Activated B cell treated with CpG ODN at 0.5 μM for 24 hours (primary cell): ENCODE results near the gene PAK1. TPM values are rescaled to one million over a fixed set of nuclear protein-coding genes. Genes with fewer than 3 reads are reported as not detected.
"Not testable (repeated sequence)": the region's sequence is repeated elsewhere in the genome, so short reads cannot be mapped to it uniquely, and the experiment has no call there.

ENCODE experiments used
- ATAC-seq: fragments of 200-7000 bp; cut with Tn5 transposase; one replicate; pipeline ENCODE4 v1.10.0; 2021; ENCODE audit warnings: low read depth, mild to moderate bottlenecking, moderate library complexity
- CTCF ChIA-PET: fragments of 350-600 bp; sonication (Branson Sonifier 250); formaldehyde crosslinking; loops from one replicate; lab custom pipeline; 2021; ENCODE audit warnings: antibody characterized with exemption; lab: Charles Lee
- POLR2A ChIA-PET: fragments of 350-600 bp; sonication (Branson Sonifier 250); formaldehyde crosslinking; loops from one replicate; lab custom pipeline; 2021; ENCODE audit warnings: antibody characterized with exemption; lab: Charles Lee
- DNase-seq: peaks from one replicate; pipeline ENCODE4 v3.0.0; 2022
- H3K27ac Mint-ChIP-seq: one replicate; pipeline ENCODE4 v1.8.0; 2020; ENCODE audit warnings: mixed read lengths
- H3K27me3 Mint-ChIP-seq: one replicate; pipeline ENCODE4 v1.8.0; 2021; ENCODE audit warnings: mixed read lengths
- H3K36me3 Mint-ChIP-seq: one replicate; pipeline ENCODE4 v1.8.0; 2021; ENCODE audit warnings: low read depth, mixed read lengths
- H3K4me1 Mint-ChIP-seq: one replicate; pipeline ENCODE4 v1.8.0; 2021; ENCODE audit warnings: mixed read lengths
- H3K4me3 Mint-ChIP-seq: one replicate; pipeline ENCODE4 v1.8.0; 2020; ENCODE audit warnings: mild to moderate bottlenecking, mixed read lengths
- H3K9me3 Mint-ChIP-seq: one replicate; pipeline ENCODE4 v1.8.0; 2020; ENCODE audit warnings: mixed read lengths
- CTCF ChIP-seq: fragments of 200-600 bp; IDR thresholded peaks from one replicate; pipeline ENCODE4 v1.8.0; 2022; ENCODE audit warnings: antibody characterized with exemption, mild to moderate bottlenecking
- intact Hi-C: fragments of 100-400 bp; cut with micrococcal nuclease; formaldehyde crosslinking; loops from one replicate; pipeline ENCODE4 v1.15.1; 2024
- total RNA-seq: library from RNA; stranded (reverse); gene quantifications from 2 replicates; pipeline ENCODE4 v1.2.3, GENCODE V29; 2022

PAK1 gene
- total RNA-seq, 1 donor from 2014 or later = 21.1 TPM

GRCh38 chr11:77502346-77502905 lies 28.5 kb upstream of the PAK1 start:
- no peak for ATAC-seq
- H3K4me1 Mint-ChIP-seq = peaks cover 9% of the 10 kb centered on the region
- H3K4me3 Mint-ChIP-seq = no peak overlapping the region
- peaks cover 21% of the 10 kb centered on the region for H3K27me3 Mint-ChIP-seq
- H3K36me3 Mint-ChIP-seq = no peaks in the 10 kb centered on the region
- no peak overlapping the region for H3K27ac Mint-ChIP-seq
- TF ChIP-seq CTCF = no peak
- CTCF ChIA-PET = no interaction called here
- POLR2A ChIA-PET = no interaction called here
- DNase-seq = no peak
- no peaks in the 10 kb centered on the region for H3K9me3 Mint-ChIP-seq
- intact Hi-C loops = no loop called here

GRCh38 chr11:77501758-77502157 lies 27.9 kb upstream of the PAK1 start:
- peaks cover 9% of the 10 kb centered on the region for H3K4me1 Mint-ChIP-seq
- POLR2A ChIA-PET = no interaction called here
- intact Hi-C loops = no loop called here

GRCh38 chr11:77497368-77497767 lies 23.5 kb upstream of the PAK1 start:
- Mint-ChIP-seq H3K4me3 (no peak overlapping the region), H3K27me3 (peaks cover 25% of the 10 kb centered on the region), H3K36me3 (no peaks in the 10 kb centered on the region), H3K9me3 (peaks cover 3% of the 10 kb centered on the region), H3K27ac (no peak overlapping the region), H3K4me1 (peaks cover 7% of the 10 kb centered on the region)
- intact Hi-C loops = no loop called here
- ATAC-seq (no peak), DNase-seq (no peak)
- TF ChIP-seq CTCF = no peak
- ChIA-PET POLR2A (no interaction called here), CTCF (no interaction called here)

More at GRCh38 chr11:77501758-77502157, 27.9 kb upstream of the PAK1 start:
- Mint-ChIP-seq H3K27ac (no peak overlapping the region), H3K4me3 (no peak overlapping the region), H3K9me3 (no peaks in the 10 kb centered on the region), H3K27me3 (peaks cover 22% of the 10 kb centered on the region), H3K36me3 (no peaks in the 10 kb centered on the region)
- CTCF ChIA-PET = no interaction called here
- no peak for DNase-seq
- TF ChIP-seq CTCF = no peak
- no peak for ATAC-seq

GRCh38 chr11:77495526-77495925 lies 21.6 kb upstream of the PAK1 start:
- H3K9me3 Mint-ChIP-seq = peaks cover 3% of the 10 kb centered on the region
- no peaks in the 10 kb centered on the region for H3K4me1 Mint-ChIP-seq
- CTCF ChIA-PET = no interaction called here
- TF ChIP-seq CTCF = no peak
- no peak overlapping the region for H3K4me3 Mint-ChIP-seq
- peaks cover 26% of the 10 kb centered on the region for H3K27me3 Mint-ChIP-seq
- ATAC-seq = no peak
- H3K27ac Mint-ChIP-seq = no peak overlapping the region
- intact Hi-C loops = no loop called here
- no peaks in the 10 kb centered on the region for H3K36me3 Mint-ChIP-seq
- POLR2A ChIA-PET = no interaction called here
- DNase-seq = no peak

- ATAC-seq, DNase-seq, H3K4me1 Mint-ChIP-seq, H3K9me3 Mint-ChIP-seq, CTCF ChIA-PET, H3K4me3 Mint-ChIP-seq, H3K27ac Mint-ChIP-seq, POLR2A ChIA-PET, intact Hi-C loops, H3K36me3 Mint-ChIP-seq: not testable (repeated sequence)
- H3K27me3 Mint-ChIP-seq = peaks cover 10% of the 10 kb centered on the region
Measured at GRCh38 chr11:77490035-77490434, 16.1 kb upstream of the PAK1 start.

GRCh38 chr11:77487790-77488189 lies 13.9 kb upstream of the PAK1 start:
- no peaks in the 10 kb centered on the region for H3K36me3 Mint-ChIP-seq
- H3K27me3 Mint-ChIP-seq = peaks cover 11% of the 10 kb centered on the region
- DNase-seq = no peak
- H3K4me3 Mint-ChIP-seq = no peak overlapping the region
- intact Hi-C loops = no loop called here
- TF ChIP-seq CTCF = no peak
- H3K27ac Mint-ChIP-seq = no peak overlapping the region
- no peak for ATAC-seq
- POLR2A ChIA-PET = no interaction called here
- CTCF ChIA-PET = no interaction called here
- no peaks in the 10 kb centered on the region for H3K9me3 Mint-ChIP-seq
- no peaks in the 10 kb centered on the region for H3K4me1 Mint-ChIP-seq
